ENCODE measurements around the gene NISCH. TPM values are rescaled to one million over a fixed set of nuclear protein-coding genes. Genes with fewer than 3 reads are reported as not detected.

The NISCH gene
- total and polyA plus RNA-seq, 9 donors, result 73.6 to 142 (median 97.4) TPM

DNA sequence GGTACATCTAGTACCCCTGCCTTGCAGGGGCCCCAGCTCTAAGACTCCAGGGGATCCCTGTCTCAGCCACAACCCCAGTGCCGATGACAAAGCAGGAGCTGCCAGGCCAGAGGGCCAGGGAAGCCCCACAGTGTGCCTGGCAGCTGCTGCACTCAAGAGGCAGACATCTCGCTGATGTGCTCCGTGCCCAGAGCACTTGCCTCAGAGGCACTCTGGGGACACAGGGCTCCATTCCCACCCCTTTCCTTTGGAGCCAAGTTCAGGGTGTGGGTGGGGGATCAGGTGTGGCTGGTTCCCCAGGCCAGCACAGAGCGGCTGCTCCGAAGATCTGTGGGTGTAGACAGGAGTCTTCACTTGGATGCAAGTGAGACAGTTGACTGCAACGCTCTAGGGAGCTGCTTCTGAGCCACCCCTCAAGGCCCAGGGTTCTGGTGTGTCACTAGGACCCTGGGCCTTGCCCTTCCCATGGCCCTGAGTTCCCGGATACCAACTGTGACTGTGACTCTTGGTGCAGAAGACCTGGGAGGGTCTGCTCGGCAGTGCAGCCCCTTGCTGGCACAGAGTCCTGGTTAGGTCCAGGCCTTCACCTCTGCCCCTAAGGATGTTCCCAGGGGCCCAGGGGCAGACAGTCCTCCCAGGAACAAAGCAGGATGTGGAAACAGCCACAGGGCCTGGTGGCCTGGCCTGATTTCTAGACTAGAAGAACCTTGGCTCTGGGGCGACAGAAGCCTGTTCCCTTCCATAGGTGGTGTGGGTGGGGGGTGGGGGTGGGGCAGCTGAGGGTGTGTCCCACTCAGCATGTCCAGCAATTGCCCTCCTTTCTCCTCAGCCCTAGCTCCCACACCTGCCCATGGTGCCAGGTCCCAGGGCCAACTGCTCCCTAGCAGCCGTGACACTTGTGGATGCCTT, 75.8 kb downstream of the NISCH start:
- Histone ChIP-seq H3K4me3 (no peak overlapping the region), H3K36me3 (no peaks in the 10 kb centered on the region), H3K27ac (no peak overlapping the region), H3K9me3 (no peaks in the 10 kb centered on the region), H3K27me3 (no peaks in the 10 kb centered on the region), H3K4me1 (ENCODE audit: insufficient read depth) (peaks cover 16% of the 10 kb centered on the region)
- no peak for TF ChIP-seq POLR2A (IDR thresholded peaks at IDR 0.05)
- TF ChIP-seq, protein P1, sequence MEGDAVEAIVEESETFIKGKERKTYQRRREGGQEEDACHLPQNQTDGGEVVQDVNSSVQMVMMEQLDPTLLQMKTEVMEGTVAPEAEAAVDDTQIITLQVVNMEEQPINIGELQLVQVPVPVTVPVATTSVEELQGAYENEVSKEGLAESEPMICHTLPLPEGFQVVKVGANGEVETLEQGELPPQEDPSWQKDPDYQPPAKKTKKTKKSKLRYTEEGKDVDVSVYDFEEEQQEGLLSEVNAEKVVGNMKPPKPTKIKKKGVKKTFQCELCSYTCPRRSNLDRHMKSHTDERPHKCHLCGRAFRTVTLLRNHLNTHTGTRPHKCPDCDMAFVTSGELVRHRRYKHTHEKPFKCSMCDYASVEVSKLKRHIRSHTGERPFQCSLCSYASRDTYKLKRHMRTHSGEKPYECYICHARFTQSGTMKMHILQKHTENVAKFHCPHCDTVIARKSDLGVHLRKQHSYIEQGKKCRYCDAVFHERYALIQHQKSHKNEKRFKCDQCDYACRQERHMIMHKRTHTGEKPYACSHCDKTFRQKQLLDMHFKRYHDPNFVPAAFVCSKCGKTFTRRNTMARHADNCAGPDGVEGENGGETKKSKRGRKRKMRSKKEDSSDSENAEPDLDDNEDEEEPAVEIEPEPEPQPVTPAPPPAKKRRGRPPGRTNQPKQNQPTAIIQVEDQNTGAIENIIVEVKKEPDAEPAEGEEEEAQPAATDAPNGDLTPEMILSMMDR (IDR thresholded peaks at IDR 0.05), result no peak
- no peak for TF ChIP-seq EP300 (IDR thresholded peaks at IDR 0.05)
- 79 to 83% (median 82%) methylated on average over 9 to 10 of the region's 10 CpGs for WGBS, 3 donors
- intact Hi-C loops (cut with DNase I), result loop anchor here in 2 of 4 donors (5.0 to 10.0 kb wide), 3 partner anchors 79 to 174 kb away; partner anchors contain the start of genes GLT8D1 (in 1 of the 2), GNL3 (in 1 of the 2), PBRM1 (in 1 of the 2) and SPCS1 (in 1 of the 2)
- peak in 4 of 5 donors; percentile 17 to 33 (median 22) for DNase-seq

DNA sequence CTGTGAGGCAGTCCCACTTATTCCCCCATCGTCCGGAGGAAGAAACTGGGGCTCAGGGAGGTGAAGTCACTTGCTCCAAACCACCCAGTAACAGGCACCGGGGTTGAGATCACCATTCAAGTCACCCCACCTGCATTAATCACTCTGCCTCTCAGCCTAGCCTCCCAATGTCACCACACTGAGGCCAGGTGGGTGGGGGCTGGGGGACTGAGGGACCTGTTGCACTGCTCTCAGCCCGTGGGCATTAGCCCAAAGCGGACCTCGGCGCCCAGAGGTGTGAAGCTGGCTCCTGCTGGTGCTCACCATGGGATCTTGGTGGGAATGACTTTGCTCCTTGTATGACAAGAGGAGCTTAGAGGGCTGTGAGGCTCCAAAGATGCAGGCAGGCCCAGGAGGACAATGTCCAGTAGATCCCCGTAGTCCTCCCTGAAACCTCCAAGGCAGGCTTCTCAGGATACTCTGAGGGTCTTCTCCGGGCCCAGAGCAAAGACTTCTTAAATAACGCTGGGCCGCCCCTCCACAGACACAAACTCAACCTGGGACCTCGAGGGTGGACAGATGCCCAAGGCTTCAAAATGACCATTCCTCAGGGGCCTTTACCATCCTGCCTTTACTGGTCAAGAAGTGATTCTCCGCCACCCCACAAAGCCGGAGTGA, 76.6 kb downstream of the NISCH start:
- Histone ChIP-seq H3K27me3 (no peaks in the 10 kb centered on the region), H3K4me3 (no peak overlapping the region), H3K9me3 (no peaks in the 10 kb centered on the region), H3K27ac (peak overlapping the region in 1 of 2 donors; percentile 7), H3K36me3 (no peaks in the 10 kb centered on the region), H3K4me1 (ENCODE audit: insufficient read depth) (peaks cover 15% of the 10 kb centered on the region)
- intact Hi-C loops (cut with DNase I), result loop anchor here in 2 of 4 donors (5.0 to 10.0 kb wide), 3 partner anchors 80 to 173 kb away; partner anchors contain the start of genes GLT8D1 (in 1 of the 2), GNL3 (in 1 of the 2), PBRM1 (in 1 of the 2) and SPCS1 (in 1 of the 2)
- peak in 4 of 5 donors; percentile 12 to 45 (median 32) for DNase-seq
- TF ChIP-seq, protein P1 (IDR thresholded peaks at IDR 0.05), result no peak
- TF ChIP-seq EP300 (IDR thresholded peaks at IDR 0.05) (no peak), POLR2A (IDR thresholded peaks at IDR 0.05) (no peak)
- 87 to 88% (median 88%) methylated on average over 14 of the region's 14 CpGs for WGBS, 3 donors

DNA sequence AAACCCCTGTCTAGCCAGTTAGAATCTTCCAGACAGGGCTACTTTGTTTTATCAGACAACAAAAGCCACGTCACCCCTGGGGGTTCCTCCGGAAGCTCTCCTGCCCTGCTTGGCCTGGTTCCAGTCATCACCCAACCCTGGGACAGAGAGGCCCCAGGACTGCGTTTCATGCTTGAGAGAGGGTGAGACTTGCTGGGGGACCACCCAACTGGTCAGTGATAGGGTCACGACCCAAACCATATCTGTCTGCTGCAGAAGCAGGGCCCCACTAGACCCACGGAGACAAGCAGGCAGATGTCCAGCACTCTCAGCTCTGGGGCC, 77.1 kb downstream of the NISCH start:
- 36 to 45% (median 39%) methylated on average over 5 of the region's 5 CpGs for WGBS, 3 donors
- H3K4me3 ChIP-seq, result peak overlapping the region; percentile 47
- TF ChIP-seq POLR2A (IDR thresholded peaks at IDR 0.05) (no peak), EP300 (IDR thresholded peaks at IDR 0.05) (no peak)
- TF ChIP-seq, protein P1 (IDR thresholded peaks at IDR 0.05), result no peak
- peaks cover 12% of the 10 kb centered on the region for H3K4me1 ChIP-seq (ENCODE audit: insufficient read depth)
- no peaks in the 10 kb centered on the region for H3K36me3 ChIP-seq
- peak in 4 of 5 donors; percentile 21 to 55 (median 44) for DNase-seq
- no peaks in the 10 kb centered on the region for H3K9me3 ChIP-seq
- H3K27me3 ChIP-seq, result no peaks in the 10 kb centered on the region
- intact Hi-C loops (cut with DNase I), result loop anchor here in 2 of 4 donors (5.0 to 10.0 kb wide), 3 partner anchors 80 to 172 kb away; partner anchors contain the start of genes GLT8D1 (in 1 of the 2), GNL3 (in 1 of the 2), PBRM1 (in 1 of the 2) and SPCS1 (in 1 of the 2)
- peak overlapping the region; percentile 36 to 41 for H3K27ac ChIP-seq

Measured in ovary (tissue), 9 donors.